Measurements from ENCODE around the gene DNAI4.
"Not testable (repeated sequence)": the region's sequence is repeated elsewhere in the genome, so short reads cannot be mapped to it uniquely, and the experiment has no call there.

Gene DNAI4

GRCh38 chr1:66927528-66927927 lies 2.9 kb upstream of the DNAI4 start:
- no peak for DNase-seq

GRCh38 chr1:66925944-66926343 lies 1.3 kb upstream of the DNAI4 start:
- no peak for DNase-seq

- no peak for DNase-seq
Measured at GRCh38 chr1:66925558-66925910, 878 bp upstream of the DNAI4 start.

GRCh38 chr1:66920543-66920942 lies 4.1 kb downstream of the DNAI4 start:
- no peak for DNase-seq

- DNase-seq = no peak
Measured at GRCh38 chr1:66919828-66920227, 4.8 kb downstream of the DNAI4 start.

- no peak for DNase-seq
Measured at GRCh38 chr1:66919063-66919462, 5.6 kb downstream of the DNAI4 start.

GRCh38 chr1:66917476-66917875 lies 7.2 kb downstream of the DNAI4 start:
- no peak for DNase-seq

- no peak for DNase-seq
Measured at GRCh38 chr1:66916320-66916719, 8.3 kb downstream of the DNAI4 start.

GRCh38 chr1:66915203-66915602 lies 9.5 kb downstream of the DNAI4 start:
- DNase-seq = not testable (repeated sequence)

GRCh38 chr1:66893712-66894111 lies 30.9 kb downstream of the DNAI4 start:
- no peak for DNase-seq

- no peak for DNase-seq
Measured at GRCh38 chr1:66890621-66891020, 34.0 kb downstream of the DNAI4 start.

GRCh38 chr1:66889030-66889429 lies 35.6 kb downstream of the DNAI4 start:
- DNase-seq = no peak

- no peak for DNase-seq
Measured at GRCh38 chr1:66876664-66877063, 48.0 kb downstream of the DNAI4 start.

GRCh38 chr1:66873111-66873510 lies 51.5 kb downstream of the DNAI4 start:
- DNase-seq = no peak

- DNase-seq = not testable (repeated sequence)
Measured at GRCh38 chr1:66872024-66872423, 52.6 kb downstream of the DNAI4 start.

GRCh38 chr1:66867501-66867900 lies 57.2 kb downstream of the DNAI4 start:
- DNase-seq = no peak

GRCh38 chr1:66860529-66860928 lies 64.1 kb downstream of the DNAI4 start:
- DNase-seq = no peak

GRCh38 chr1:66853379-66853778 lies 71.3 kb downstream of the DNAI4 start:
- DNase-seq = no peak

GRCh38 chr1:66852870-66853269 lies 71.8 kb downstream of the DNAI4 start:
- DNase-seq = no peak

- no peak for DNase-seq
Measured at GRCh38 chr1:66850989-66851388, 73.7 kb downstream of the DNAI4 start.

- DNase-seq = no peak
Measured at GRCh38 chr1:66848193-66848592, 76.5 kb downstream of the DNAI4 start.

GRCh38 chr1:66840929-66841328 lies 83.7 kb downstream of the DNAI4 start:
- DNase-seq = no peak

GRCh38 chr1:66834926-66835325 lies 89.7 kb downstream of the DNAI4 start:
- DNase-seq = no peak

- no peak for DNase-seq
Measured at GRCh38 chr1:66833112-66833511, 91.5 kb downstream of the DNAI4 start.

- no peak for DNase-seq
Measured at GRCh38 chr1:66831529-66832239, 93.0 kb downstream of the DNAI4 start.

Measured in stimulated activated CD4-positive, alpha-beta T cell treated with anti-CD3 and anti-CD28 coated beads, Interleukin-2, amount 100 ng/mL, for 24 hours (primary cell).